Measurements from ENCODE around the gene CLCNKA.

- TF ChIP-seq CTCF (IDR thresholded peaks at IDR 0.05) (no peak), POLR2A (IDR thresholded peaks at IDR 0.05) (no peak)
These were observed 47.0 kb upstream of the CLCNKA start for GRCh38 chr1:15974855-15975254.

Measured in adrenal gland (tissue), 5 donors.